Endodermal cell (in vitro differentiated cells): ENCODE measurements around the gene OR51B2. TPM values are rescaled to one million over a fixed set of nuclear protein-coding genes. Genes with fewer than 3 reads are reported as not detected.
A peak's percentile ranks its signal among the peaks of the same experiment; 100 is the strongest.

ENCODE experiments used
- DNase-seq: peaks from one replicate; pipeline ENCODE4 v3.0.0-alpha.2; 2017
- H3K27ac ChIP-seq: 2 replicates; pipeline ENCODE4 v1.5.1; 2013; ENCODE audit warnings: mild to moderate bottlenecking, low read depth, low read length, moderate library complexity
- H3K27me3 ChIP-seq: 2 replicates; pipeline ENCODE4 v1.6.1; 2013; ENCODE audit warnings: mild to moderate bottlenecking, low read length, moderate library complexity; ENCODE audit not compliant: insufficient read depth, control insufficient read depth, poor library complexity, severe bottlenecking
- H3K36me3 ChIP-seq: 2 replicates; pipeline ENCODE4 v1.7.0; 2013; ENCODE audit warnings: mild to moderate bottlenecking, low read length, moderate library complexity; ENCODE audit not compliant: control insufficient read depth, insufficient read depth
- H3K4me1 ChIP-seq: one replicate; pipeline ENCODE4 v1.7.0; 2013; ENCODE audit warnings: low read length; ENCODE audit not compliant: control insufficient read depth, insufficient read depth
- H3K4me3 ChIP-seq: 2 replicates; pipeline ENCODE4 v1.5.1; 2013; ENCODE audit warnings: mild to moderate bottlenecking, low read length, moderate library complexity
- H3K9ac ChIP-seq: 2 replicates; pipeline ENCODE4 v1.6.1; 2013; ENCODE audit warnings: mild to moderate bottlenecking, low read length, moderate library complexity; ENCODE audit not compliant: poor library complexity, severe bottlenecking; ENCODE audit errors: extremely low read depth
- H3K9me3 ChIP-seq: 2 replicates; pipeline ENCODE4 v1.6.1; 2013; ENCODE audit warnings: mild to moderate bottlenecking, low read length, moderate library complexity; ENCODE audit not compliant: control insufficient read depth
- H3K27ac Mint-ChIP-seq: 2 replicates; pipeline ENCODE4 v1.8.0; 2020; ENCODE audit warnings: mixed read lengths
- H3K27me3 Mint-ChIP-seq: 2 replicates; pipeline ENCODE4 v1.8.0; 2021; ENCODE audit warnings: mild to moderate bottlenecking, mixed read lengths; ENCODE audit not compliant: insufficient read depth
- H3K36me3 Mint-ChIP-seq: 2 replicates; pipeline ENCODE4 v1.8.0; 2020; ENCODE audit warnings: low read depth, mixed read lengths
- H3K4me1 Mint-ChIP-seq: 2 replicates; pipeline ENCODE4 v1.8.0; 2020; ENCODE audit warnings: mixed read lengths
- H3K4me3 Mint-ChIP-seq: 2 replicates; pipeline ENCODE4 v1.8.0; 2020; ENCODE audit warnings: mild to moderate bottlenecking, moderate library complexity, mixed read lengths
- H3K9me3 Mint-ChIP-seq: 2 replicates; pipeline ENCODE4 v1.8.0; 2020; ENCODE audit warnings: mild to moderate bottlenecking, mixed read lengths
- WGBS, 2 experiments: methylation state at CpG; one replicate each; pipeline versions ENCODE4 v1.1.5 to v1.1.7; 2013; ENCODE audit warnings: missing lambda C conversion rate in 2 of 2, mixed read lengths in 1 of 2; ENCODE audit not compliant: insufficient coverage in 1 of 2, insufficient read length in 1 of 2; 5-methylcytosine and 5-hydroxymethylcytosine counted together
- total RNA-seq, 2 donors: library from RNA; stranded (reverse); fragmentation: NEBNext Ultra II Directional in 1 of 2; extraction: Animal tissue kit (Norgen Biotek cat#: 25700) in 1 of 2; gene quantifications; 2 replicates in 1 of 2; 3 replicates in 1 of 2; pipeline ENCODE4 v1.2.1, GENCODE V29; 2021
- TF ChIP-seq, protein P1 (sequence below): fragments of 200-600 bp; sonication (generic); conservative IDR thresholded peaks from 2 replicates; pipeline ENCODE4 v1.5.0; 2021; ENCODE audit warnings: antibody characterized with exemption, mild to moderate bottlenecking

Gene OR51B2
- total RNA-seq, 2 donors from 2014 or later = 0.51 TPM; not detected in 1

DNA sequence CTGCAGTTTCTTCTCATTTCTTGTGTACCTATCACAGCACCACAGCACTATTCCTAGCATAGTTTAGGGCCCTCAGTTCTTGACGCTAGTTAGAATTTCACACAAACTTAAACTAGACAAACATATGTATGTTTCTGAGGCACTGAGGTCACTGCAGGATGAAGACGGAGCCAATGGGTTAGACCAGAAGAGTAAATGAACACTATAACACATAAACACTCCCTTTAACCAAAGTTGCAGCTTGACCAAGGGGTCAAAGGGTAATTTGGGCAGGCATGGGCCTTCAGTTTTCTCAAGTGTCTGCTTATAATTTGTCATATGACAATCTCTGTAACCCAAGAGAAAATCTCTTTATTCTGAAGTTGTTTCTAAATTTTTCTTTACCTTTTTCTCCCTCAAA, 41.5 kb downstream of the OR51B2 start:
- no peak overlapping the region for H3K27ac ChIP-seq
- Mint-ChIP-seq H3K27me3 (no peaks in the 10 kb centered on the region), H3K4me3 (no peak overlapping the region), H3K27ac (no peak overlapping the region), H3K36me3 (no peaks in the 10 kb centered on the region), H3K9me3 (no peaks in the 10 kb centered on the region), H3K4me1 (peaks cover 12% of the 10 kb centered on the region)
- no peak for DNase-seq
- H3K36me3 ChIP-seq = no peaks in the 10 kb centered on the region
- H3K4me1 ChIP-seq = peaks cover 2% of the 10 kb centered on the region
- H3K4me3 ChIP-seq = no peak overlapping the region
- TF ChIP-seq, protein P1, sequence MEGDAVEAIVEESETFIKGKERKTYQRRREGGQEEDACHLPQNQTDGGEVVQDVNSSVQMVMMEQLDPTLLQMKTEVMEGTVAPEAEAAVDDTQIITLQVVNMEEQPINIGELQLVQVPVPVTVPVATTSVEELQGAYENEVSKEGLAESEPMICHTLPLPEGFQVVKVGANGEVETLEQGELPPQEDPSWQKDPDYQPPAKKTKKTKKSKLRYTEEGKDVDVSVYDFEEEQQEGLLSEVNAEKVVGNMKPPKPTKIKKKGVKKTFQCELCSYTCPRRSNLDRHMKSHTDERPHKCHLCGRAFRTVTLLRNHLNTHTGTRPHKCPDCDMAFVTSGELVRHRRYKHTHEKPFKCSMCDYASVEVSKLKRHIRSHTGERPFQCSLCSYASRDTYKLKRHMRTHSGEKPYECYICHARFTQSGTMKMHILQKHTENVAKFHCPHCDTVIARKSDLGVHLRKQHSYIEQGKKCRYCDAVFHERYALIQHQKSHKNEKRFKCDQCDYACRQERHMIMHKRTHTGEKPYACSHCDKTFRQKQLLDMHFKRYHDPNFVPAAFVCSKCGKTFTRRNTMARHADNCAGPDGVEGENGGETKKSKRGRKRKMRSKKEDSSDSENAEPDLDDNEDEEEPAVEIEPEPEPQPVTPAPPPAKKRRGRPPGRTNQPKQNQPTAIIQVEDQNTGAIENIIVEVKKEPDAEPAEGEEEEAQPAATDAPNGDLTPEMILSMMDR = no peak
- no peaks in the 10 kb centered on the region for H3K9me3 ChIP-seq
- WGBS, 2 experiments = 94% methylated on average over 2 of the region's 2 CpGs; no CpG with 5 or more reads in 1 of the 2 experiments
- H3K9ac ChIP-seq = no peak overlapping the region
- H3K27me3 ChIP-seq = no peaks in the 10 kb centered on the region

DNA sequence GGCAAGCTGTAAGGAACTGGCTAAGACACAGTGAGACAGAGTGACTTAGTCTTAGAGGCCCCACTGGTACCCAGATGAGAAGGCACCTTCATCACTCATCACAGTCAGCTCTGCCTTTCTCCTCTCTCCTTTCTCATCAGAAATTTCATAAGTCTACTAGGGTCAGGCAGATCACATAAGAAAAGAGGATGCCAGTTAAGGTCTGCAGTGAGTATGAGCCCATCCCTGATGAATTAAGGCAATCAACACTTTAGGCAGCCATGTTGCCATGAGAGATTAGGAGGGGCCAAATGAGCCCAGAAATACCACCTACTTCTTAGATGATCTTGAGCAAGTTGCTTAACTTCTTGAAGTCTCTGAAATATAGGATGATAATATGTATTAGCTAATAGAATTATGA, 42.5 kb downstream of the OR51B2 start:
- H3K4me3 Mint-ChIP-seq = no peak overlapping the region
- H3K9me3 Mint-ChIP-seq = no peaks in the 10 kb centered on the region
- no peaks in the 10 kb centered on the region for H3K36me3 Mint-ChIP-seq
- no peaks in the 10 kb centered on the region for H3K9me3 ChIP-seq
- no peaks in the 10 kb centered on the region for H3K36me3 ChIP-seq
- TF ChIP-seq, protein P1 = no peak
- no peaks in the 10 kb centered on the region for H3K27me3 Mint-ChIP-seq
- no peak overlapping the region for H3K27ac Mint-ChIP-seq
- peaks cover 12% of the 10 kb centered on the region for H3K4me1 Mint-ChIP-seq
- no peaks in the 10 kb centered on the region for H3K27me3 ChIP-seq
- no peak overlapping the region for H3K9ac ChIP-seq
- no peak overlapping the region for H3K27ac ChIP-seq
- H3K4me3 ChIP-seq = no peak overlapping the region
- H3K4me1 ChIP-seq = peaks cover 2% of the 10 kb centered on the region
- DNase-seq = no peak

DNA sequence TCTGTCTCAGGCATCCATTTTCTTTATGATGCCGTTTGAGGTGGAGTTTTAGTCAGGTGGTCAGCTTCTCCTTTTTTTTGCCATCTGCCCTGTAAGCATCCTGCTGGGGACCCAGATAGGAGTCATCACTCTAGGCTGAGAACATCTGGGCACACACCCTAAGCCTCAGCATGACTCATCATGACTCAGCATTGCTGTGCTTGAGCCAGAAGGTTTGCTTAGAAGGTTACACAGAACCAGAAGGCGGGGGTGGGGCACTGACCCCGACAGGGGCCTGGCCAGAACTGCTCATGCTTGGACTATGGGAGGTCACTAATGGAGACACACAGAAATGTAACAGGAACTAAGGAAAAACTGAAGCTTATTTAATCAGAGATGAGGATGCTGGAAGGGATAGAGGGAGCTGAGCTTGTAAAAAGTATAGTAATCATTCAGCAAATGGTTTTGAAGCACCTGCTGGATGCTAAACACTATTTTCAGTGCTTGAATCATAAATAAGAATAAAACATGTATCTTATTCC, 43.5 kb downstream of the OR51B2 start:
- Mint-ChIP-seq H3K27me3 (no peaks in the 10 kb centered on the region), H3K9me3 (no peaks in the 10 kb centered on the region), H3K27ac (peak overlapping the region; percentile 70), H3K36me3 (no peaks in the 10 kb centered on the region), H3K4me1 (peaks cover 16% of the 10 kb centered on the region), H3K4me3 (no peak overlapping the region)
- no peak overlapping the region for H3K4me3 ChIP-seq
- TF ChIP-seq, protein P1 = no peak
- WGBS, 2 experiments = 76 to 78% methylated on average over 3 of the region's 3 CpGs
- DNase-seq = peak; percentile 88
- peaks cover 2% of the 10 kb centered on the region for H3K4me1 ChIP-seq
- no peaks in the 10 kb centered on the region for H3K9me3 ChIP-seq
- no peaks in the 10 kb centered on the region for H3K27me3 ChIP-seq
- no peak overlapping the region for H3K9ac ChIP-seq
- H3K27ac ChIP-seq = no peak overlapping the region
- no peaks in the 10 kb centered on the region for H3K36me3 ChIP-seq
